Right ventricle myocardium inferior (tissue), 1 donor: ENCODE results near the gene SKA1. TPM values are rescaled to one million over a fixed set of nuclear protein-coding genes. Genes with fewer than 3 reads are reported as not detected.
"Not testable (repeated sequence)": the region's sequence is repeated elsewhere in the genome, so short reads cannot be mapped to it uniquely, and the experiment has no call there.

Experiments
- ATAC-seq: fragments of 200-7000 bp; cut with Tn5 transposase; one replicate; pipeline ENCODE4 v1.9.1; 2020; ENCODE audit warnings: mild to moderate bottlenecking, moderate library complexity
- DNase-seq: peaks from one replicate; pipeline ENCODE4 v3.0.0; 2021; ENCODE audit errors: missing footprints
- intact Hi-C: fragments of 100-400 bp; cut with DNase I; formaldehyde crosslinking; loops from one replicate; pipeline ENCODE4 v1.11.0; 2022
- total RNA-seq: library from RNA; stranded (reverse); fragmentation: NEBNext Ultra II Directional; extraction: Animal tissue kit (Norgen Biotek cat#: 25700); gene quantifications from one replicate; pipeline ENCODE4 v1.2.1, GENCODE V29; 2021
- donor health status: DM: no; HTN: yes; CAD: no; lungs with severe emphysema.

Gene SKA1
- total RNA-seq, 1 donor from 2014 or later: 0.38 TPM

DNA sequence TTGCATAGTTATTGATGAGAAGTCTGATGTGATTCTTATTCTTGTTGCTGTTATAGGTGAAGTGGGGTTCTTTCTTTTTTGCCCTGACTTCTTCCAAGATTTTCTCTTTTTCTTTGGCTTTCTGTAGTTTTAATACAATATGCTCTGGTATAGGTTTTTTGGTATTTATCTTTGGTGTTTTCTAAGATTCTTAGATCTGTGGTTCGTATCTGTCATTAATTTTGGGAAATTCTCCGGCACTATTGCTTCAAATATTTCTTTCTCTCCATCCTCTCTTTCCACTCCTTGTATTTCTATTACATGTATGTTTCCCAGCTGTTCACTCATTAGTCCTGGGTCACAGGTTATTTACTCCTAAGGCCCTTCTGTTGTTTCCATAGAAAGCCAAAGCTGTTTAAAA lies 43.8 kb downstream of the SKA1 start:
- no peak for ATAC-seq
- no peak for DNase-seq
- intact Hi-C loops: no loop called here

DNA sequence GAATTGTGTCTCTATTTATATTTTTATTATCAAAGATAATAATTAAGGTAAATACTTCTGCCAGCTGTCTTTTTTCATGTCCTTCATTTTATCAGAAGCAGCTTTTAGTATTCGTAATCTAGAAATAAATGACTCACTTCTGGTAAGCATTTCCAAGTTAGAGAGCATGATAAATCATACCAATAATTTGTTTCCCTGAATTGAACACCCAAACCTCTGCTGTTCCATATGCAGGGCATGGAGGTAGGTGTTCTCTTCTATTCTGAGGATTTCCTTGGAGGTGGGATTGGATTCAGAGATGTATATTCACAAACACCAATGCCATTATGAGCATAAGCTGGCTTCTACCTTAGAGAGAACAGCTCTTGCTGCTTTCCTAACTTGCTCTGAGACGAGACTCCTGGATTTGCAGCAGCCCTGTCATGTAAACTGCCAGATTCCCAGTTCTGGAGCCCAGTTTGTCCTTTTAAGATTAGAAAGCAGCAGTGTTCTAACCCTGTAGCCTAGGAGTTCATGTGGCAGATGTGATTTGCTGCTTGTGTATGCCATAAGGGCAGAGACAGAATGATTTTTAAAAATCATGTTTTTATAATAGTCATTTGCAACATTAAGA lies 47.5 kb downstream of the SKA1 start:
- ATAC-seq (no peak), DNase-seq (no peak)
- intact Hi-C loops: no loop called here

DNA sequence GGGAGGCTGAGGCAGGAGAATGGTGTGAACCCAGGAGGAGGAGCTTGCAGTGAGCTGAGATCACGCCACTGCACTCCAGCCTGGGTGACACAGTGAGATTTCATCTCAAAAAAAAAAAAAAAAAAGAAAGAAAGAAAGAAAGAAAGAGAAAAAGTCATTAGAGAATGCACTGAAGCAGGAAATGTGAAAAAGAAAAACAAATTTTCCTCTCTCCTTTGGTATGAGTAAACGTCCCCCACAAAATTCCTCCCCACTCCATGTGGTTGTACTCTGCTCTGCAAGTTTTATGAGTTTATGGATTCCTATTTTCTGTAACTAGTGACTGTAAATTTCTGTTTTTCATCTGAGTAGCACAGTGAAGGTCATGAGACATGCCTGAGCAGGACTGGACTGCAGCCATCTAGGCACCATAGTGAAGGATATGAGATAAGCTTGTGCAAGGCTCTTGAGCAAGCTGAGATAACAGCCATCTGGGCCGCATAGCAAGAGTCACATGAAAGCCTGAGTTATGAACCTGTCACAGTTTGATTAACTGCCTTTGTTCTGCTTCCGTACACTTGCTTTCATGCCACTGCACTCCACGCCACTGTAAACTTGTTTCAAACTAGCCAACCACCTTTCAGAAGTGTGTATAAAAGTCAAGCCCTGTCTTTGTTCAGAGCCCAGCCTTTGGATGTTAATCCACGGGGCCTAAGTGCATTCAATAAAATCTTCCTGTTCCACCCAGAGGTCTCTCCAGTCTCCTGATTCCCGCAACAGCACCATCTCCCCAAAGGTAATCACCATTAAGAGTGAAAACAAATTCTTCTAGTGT lies 50.2 kb downstream of the SKA1 start:
- no peak for DNase-seq
- peak; percentile 92 for ATAC-seq
- intact Hi-C loops: loop anchor here (5.0 kb wide), 2 partner anchors 53 to 143 kb away; partner anchors contain the start of gene MBD1

DNA sequence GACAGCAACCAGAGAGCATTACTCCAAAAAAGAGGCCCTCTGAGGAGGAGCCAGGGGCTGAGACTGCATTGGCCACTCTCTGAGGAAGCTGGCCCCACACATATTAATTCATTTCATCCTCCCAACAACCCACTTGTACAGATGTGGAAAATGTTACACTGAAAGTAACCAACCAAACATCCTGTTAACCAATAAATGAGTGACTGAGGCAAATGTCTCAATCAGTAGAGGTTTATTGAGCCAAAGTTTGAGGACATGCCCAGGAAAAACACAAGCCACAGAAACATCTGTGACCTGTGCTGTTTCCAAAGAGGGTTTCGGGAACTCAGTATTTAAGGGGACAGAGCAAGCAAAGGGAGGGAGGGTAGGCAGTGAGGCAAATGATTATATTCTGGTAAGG lies 53.0 kb downstream of the SKA1 start:
- DNase-seq (no peak), ATAC-seq (no peak)
- intact Hi-C loops: loop anchor here (2.0 to 5.0 kb wide), 3 partner anchors 56 to 209 kb away; partner anchors contain the start of gene MBD1

DNA sequence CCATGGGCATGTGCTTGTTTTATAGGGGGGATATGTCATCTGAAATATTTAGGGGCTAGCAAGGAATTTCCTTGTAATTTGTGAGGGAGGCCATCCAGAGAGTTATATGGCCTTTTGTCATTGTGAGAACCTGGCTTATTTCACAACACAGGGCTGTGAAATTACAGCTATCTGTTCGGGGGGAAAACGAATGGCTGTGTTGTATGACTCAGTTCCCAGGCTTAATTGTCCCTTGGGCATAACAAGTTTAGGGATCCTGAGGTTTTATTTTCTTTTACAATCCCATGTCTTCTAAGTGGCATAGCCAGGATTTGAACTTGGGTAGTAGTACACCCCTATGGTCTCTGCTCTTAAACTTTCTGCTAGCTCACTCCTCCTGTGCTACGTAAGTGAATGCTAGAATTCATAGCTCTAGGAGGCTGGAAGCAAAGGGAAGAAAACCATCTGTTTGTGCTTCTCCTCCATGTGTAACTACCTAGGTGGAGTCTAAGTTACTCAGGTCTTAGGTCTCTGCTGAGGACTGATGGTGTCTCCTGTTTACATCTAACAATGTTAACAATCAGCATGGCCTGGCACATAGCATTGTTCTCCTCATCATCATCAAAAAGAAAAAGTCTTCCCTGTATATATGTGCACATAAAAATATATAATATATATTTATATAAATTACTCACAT lies 53.8 kb downstream of the SKA1 start:
- ATAC-seq (no peak), DNase-seq (no peak)
- intact Hi-C loops: loop anchor here (2.0 to 5.0 kb wide), 3 partner anchors 56 to 210 kb away; partner anchors contain the start of gene MBD1

DNA sequence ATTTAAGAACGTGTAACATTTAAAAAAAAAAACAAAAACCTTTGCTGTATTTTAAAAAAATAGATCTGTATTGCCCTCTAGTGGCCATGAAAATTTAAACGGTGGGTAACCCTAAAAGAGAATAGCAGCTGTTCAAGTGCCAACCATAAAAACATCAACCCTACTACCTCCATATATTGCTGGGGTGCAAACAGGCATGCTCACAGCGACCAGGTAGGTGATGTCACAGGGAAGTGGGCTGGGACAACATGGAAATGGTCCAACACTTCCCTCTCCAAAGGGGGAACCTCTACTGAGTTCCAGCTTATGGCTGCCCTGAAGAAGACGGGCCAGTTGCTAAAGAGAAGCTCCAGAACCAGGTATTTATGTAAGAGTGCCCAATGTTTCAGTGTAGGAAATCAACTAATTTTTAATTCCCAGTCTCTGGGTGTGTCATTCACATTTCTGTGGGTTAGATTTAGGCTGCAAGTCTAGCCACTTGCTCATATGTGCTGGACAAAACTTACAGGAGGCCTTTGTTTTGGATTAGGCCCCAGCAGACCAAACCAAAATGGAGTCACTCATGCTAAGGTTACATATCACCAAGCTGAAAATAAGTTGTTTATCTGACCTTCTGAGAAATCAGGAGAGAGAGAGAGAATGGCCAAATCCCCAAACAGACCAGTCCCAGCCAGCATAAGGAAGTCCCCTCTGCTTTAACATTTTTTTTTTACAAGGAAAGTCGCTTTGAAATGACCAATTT lies 54.5 kb downstream of the SKA1 start:
- ATAC-seq (no peak), DNase-seq (no peak)
- intact Hi-C loops: loop anchor here (2.0 to 5.0 kb wide), 3 partner anchors 57 to 211 kb away; partner anchors contain the start of gene MBD1

DNA sequence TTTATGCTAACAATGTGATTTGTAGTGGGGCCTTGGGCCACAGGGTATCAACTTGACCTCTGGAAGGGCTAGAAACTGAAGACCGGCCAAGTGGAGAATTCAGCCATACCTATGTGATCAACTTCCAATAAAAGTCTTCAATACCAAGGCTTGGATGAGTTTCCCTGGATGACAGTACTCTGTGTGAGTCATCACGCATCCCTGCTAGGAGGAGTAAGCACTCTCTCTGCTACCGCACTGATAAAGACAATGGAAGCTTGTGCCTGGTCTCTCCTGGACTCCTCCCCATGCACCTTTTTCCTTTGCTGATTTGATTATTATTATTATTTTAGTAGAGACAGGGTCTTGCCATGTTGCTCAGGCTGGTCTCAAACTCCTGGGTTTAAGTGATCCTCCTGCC lies 58.1 kb downstream of the SKA1 start:
- DNase-seq: no peak
- ATAC-seq: no peak
- intact Hi-C loops: no loop called here

DNA sequence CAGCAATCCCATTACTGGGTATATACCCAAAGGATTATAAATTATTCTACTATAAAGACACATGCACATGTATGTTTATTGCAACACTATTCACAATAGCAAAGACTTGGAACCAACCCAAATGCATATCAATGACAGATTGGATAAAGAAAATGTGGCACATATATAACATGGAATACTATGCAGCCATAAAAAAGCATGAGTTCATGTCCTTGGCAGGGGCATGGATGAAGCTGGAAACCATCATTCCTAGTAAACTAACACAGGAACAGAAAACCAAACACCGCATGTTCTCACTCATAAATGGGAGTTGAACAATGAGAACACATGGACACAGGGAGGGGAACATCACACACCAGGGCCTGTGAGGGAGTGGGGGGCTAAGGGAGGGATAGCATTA lies 61.9 kb downstream of the SKA1 start:
- ATAC-seq, DNase-seq, intact Hi-C loops: not testable (repeated sequence)

DNA sequence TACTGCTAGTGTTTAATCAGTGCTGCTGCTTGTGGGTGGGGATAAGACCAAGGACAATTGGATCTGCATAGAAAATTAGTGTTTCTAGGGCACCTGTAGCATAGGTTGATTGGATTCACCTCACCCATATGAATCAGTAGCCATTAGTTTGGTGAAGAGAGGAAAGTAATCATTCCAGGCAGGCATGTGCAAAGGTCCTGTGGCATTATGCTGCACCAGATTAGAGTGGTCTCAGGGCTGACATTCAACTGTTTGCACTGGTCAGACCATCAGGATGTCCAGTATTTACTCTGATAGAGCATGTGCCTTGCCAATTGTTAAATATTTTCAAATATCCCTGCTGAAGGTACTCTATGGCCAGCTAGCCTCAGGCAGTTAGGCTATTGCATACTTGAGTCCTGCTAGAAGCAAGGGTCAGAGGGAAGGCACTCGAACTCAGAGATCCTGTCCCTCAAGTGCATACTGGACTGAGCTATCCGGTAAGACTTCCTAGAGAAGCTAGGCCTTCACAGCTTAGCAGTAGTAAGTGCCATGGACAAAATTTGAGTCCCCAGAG lies 64.7 kb downstream of the SKA1 start:
- ATAC-seq (no peak), DNase-seq (no peak)
- intact Hi-C loops: no loop called here

DNA sequence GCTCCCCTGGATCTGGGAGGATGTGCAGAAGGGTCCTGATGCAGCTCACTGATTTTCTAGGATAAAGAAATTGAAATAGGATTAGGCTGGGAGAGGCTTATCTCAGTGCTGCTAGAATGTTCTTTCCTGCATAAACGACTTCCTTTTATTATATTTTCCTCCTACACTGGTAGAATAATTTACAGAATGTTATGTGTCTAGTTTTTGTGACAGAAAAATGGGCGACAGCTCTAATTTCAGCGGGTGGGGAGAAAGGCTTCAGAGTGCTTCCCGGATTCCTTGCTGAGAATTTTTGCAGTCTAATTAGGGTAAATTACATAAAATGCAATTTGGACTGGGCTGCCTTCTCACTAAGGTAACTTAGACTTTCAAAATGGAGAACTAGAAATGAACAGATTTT lies 66.2 kb downstream of the SKA1 start:
- DNase-seq (no peak), ATAC-seq (no peak)
- intact Hi-C loops: no loop called here

DNA sequence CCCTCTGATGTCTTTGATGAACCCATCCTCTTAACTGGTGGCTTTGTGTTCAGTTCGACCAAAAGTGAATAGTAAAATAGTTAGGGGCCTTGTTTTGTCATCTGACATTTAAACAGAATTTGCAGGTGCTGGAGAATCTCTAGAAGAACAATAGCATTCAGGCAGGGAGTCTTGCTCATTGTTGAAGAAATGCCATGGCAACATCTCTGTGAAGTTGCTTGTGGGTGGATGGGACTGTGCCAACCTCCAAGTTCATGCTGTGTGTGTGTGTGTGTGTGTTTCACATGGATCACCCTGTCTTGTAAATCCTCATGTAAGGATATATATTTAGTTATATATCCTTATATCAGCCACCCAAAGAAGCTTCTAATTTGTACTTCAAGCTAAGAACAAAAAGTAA lies 66.7 kb downstream of the SKA1 start:
- ATAC-seq (no peak), DNase-seq (no peak)
- intact Hi-C loops: no loop called here

Other genes with a start within 250 kb of the SKA1 start
- gene MYO5B, start 179.9 kb upstream of the SKA1 start, total RNA-seq: 0.89 TPM
- not detected for gene CFAP53, start 108.6 kb upstream of the SKA1 start, total RNA-seq
- gene MBD1, start 93.5 kb upstream of the SKA1 start, total RNA-seq: 49.4 TPM
- 32.8 TPM for gene CXXC1, start 87.4 kb upstream of the SKA1 start, total RNA-seq
- 34.1 TPM for gene MAPK4, start 185.0 kb downstream of the SKA1 start, total RNA-seq